GM19438 (cell line): ENCODE results near the gene TBC1D22A.

Source experiments
- ATAC-seq: cut with Tn5 transposase; IDR thresholded peaks from one replicate; pipeline ENCODE4 v1.9.1; 2021; ENCODE audit warnings: low read depth; ENCODE audit not compliant: unreplicated experiment

TBC1D22A gene

DNA sequence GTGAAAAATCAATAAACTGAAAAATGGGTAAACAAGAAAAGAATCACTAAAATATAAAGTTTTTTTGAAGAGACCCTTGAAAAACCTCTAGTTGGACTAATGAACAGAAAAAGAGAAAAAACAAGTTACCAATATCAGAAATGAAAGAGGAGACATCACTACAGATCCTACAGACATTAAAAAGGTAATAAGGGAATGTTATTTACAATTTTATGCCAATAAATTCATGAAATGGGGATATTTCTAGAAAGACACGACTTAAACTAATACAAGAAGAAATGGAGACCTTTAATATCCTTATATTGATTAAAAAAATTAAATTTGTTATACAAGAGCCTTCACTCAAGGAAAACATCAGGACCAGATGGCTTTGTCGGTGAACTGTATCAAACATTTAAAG, 109.4 kb downstream of the TBC1D22A start:
- no peak for ATAC-seq

DNA sequence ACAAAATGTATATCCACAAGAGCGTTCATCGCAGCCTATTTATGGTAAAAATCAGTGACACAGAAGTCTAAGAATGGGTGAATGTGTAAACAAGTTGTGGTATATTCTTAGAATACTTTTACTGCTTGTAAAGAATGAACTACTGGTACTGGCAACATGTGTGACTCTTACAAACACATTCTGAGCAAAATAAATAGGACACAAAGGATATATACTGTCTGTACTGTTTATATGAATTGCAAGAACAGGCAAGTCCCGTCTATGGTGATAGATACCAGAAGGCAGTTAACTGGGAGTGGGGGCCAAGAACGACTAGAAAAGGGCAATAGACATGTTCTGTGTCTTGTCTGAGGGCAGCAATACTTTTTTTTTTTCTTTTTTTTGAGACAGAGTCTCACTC, 112.6 kb downstream of the TBC1D22A start:
- no peak for ATAC-seq

DNA sequence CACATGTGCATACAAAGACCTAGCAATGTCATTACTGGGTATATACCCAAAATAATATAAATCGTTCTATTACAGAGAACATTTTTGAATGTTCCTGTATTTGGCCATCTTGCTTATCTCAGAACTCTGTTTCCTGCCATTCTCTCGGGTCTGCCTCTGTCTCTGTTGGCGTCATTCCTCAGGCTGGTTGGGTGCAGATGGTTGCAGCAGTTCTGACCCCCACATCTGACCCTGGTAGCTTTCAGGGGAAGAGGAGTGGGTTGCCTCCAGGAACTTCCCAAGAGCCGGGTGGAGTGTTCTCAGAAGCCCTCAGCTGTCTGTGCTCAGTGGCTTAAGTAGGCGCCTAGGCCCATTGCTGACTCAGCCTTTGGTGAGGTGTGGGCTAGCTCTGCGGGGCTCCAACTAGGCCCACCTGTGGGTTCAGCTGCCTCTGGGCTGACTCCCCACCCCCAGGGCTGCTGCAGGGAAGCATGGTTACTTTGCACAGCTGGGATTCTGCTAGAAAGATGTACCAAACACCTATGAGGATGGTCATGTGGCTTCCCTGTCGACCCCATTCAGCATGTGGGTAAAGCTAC, 114.0 kb downstream of the TBC1D22A start:
- no peak for ATAC-seq

DNA sequence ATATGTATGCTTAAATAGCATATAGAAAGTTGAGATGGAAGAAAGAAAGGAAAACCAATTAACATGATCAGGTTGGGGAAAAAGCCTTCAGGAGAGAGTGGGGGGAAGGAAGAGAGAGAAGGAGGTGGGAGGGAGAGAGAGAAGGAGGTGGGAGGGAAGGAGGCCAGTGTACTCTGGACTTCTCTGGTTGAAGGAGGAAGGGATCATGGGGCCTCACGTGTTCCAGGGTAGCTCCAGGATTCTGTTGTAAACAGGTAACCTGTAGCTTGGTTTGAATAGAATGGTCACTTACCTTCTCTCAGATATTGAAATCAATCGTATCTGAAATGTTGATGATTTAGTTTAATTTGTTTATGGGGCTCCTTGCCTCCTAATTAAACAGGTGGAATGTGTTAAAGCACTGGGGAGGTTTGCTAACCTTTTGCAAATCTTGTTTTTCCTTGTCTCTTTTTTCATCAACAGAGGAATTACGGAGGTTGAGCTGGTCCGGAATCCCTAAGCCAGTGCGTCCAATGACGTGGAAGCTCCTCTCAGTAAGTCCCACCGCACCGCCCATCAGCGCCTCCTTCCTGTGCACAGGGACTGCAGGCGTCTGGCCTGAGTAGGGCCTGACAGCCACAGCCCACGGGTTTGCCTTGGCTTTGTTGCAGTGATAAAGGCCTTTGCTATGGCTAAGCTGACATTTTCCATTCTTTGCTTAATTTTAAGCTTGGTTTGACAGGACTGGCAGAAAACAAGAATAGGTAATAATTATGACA, 115.9 kb downstream of the TBC1D22A start:
- no peak for ATAC-seq

DNA sequence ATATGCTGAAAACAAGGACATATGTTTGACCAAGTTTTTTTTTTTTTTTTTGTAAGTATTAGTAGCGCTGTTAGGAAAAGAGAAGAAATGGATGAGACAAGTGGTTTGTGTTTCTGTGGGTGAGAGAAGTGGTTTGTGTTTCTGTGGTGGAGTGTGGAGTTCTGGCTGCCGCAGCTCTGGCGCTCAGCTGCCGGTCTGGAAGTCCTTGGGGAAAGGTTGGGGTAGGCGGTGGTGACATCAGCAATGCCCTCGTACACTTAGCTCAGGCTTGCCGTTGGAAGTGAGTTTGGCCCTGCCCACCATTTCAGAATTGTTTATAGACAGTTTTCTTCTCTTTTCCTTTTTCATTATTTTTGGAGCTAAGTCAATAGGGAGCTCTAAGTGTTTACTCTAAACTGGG, 116.6 kb downstream of the TBC1D22A start:
- no peak for ATAC-seq

DNA sequence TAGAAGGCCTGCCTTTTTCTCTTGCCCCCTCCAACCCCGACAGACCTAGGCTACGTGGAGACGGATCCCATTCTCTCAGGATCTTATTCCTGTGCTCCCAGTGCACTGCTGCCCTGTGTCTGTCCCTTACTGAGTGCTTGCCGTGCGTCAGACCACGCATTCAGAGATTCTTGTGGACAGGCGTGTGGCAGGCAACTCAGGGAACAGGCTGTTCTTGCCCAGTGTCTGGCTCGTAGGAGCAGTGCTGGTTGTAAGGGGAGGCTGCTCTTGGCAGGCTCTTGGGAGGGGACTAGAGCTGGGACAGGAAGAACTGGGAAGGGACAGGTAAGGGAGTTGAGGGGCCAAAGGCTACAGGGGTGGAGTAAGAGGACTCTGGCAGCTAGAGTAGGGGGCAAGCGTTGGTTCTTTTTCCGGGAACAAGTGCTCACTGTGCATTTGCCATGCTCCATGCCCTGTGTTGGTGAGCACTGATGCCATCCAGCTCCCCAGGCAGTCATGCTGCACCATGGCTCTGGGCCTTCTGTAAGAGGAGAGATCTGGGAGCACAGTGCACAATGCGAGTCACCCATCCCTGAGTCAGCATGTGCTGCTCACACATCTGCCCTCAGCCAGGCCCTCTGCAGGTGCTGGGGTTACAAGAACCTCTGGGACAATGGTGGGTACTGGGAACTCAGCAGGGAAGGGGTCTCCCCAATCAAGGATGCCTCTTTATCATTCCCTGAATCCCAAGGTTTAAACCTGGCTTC, 119.1 kb downstream of the TBC1D22A start:
- ATAC-seq, result no peak

DNA sequence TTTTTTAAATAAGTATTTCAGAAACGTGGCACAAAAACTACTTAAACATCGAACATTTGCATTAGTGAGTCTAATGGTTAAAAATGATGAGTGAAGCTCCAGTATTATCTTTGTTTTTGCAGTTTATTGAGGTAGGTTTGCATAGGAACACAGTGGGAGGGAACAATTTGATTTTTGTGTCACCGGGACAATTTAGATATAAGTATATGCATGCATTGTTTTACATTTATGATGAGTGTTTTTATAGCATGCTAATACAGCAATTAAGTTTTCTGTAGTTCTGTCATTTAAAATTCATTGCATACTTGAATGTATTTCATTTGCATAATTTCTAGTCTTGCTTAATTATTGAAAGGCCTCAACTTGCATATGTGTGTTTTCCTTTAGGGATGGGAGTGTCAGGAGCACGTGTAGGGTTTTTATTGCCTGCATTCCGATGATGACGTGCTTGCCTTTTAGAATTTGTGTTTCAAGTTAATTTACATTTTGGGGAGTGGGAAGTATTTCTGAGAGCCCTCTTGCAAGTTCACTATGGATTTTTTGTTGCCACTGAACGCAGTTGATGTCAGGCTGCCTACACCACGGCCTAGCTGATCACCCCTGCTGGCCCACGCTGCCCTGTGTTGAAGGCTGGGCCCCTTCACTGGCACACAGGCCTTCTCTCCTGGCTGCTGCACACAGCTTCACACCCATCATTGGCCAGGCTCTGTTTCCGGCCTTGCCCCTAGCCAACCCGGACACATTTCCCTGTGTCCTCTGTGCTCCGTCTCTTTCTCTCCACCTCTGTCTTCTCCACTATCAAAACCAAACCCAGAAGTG, 120.9 kb downstream of the TBC1D22A start:
- no peak for ATAC-seq

DNA sequence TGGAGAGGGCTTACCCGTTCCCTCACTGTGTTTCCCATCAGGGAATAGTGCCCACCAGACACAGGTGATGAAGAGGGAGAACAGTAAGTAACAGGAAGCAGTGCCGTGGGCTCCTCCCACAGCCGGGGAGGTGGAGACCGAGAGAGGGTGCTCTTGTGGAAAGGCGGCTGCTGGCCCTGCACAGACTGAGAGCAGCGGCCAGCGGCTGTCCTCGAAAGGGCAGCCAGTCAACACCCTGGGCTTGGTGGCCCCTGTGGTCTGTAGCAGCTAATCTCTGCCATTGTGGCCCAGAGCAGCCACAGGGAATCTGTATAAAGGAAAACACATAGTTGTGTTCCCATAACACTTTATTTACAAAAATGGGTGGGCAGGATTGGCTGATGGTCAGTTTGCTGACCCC, 121.9 kb downstream of the TBC1D22A start:
- no peak for ATAC-seq

DNA sequence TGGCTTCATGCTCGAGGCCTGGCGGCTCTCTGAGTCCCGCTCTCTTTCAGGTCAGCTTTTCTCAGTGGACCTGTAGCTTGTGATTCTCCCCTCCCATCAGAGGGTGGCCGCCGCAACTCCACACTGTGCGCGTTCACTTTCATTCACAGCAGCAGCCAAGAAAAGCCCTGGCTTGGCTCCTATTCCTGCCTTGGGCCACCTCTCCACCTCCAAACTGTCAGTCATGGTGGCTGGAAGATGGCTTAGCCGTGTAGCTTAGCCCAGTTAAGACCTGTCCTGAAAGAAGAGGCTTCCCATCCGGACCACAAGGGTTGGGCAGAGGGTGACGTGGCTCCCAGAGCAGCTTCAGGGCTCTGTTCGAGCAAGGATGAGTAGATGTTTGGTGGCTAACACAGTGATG, 125.5 kb downstream of the TBC1D22A start:
- no peak for ATAC-seq

DNA sequence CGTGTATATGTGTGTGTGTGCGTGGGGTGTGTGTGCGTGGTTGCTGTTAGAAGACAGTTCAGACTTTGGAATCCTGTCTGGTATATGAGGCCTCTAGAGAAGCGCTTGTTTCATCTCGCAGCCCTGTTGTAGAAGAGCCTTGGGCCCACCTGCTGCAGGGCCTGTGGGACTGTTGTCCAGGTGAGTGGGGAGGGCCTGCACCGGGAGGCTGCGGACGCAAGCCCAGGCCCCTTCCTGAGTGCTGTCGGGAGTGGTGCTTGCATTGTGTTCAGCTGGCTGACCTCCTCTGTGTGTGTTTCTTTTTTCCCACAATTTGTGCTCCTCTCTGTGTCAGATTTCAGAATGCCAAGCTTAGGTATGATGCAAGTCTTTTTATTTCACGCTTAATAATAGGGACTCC, 128.4 kb downstream of the TBC1D22A start:
- ATAC-seq, result no peak

DNA sequence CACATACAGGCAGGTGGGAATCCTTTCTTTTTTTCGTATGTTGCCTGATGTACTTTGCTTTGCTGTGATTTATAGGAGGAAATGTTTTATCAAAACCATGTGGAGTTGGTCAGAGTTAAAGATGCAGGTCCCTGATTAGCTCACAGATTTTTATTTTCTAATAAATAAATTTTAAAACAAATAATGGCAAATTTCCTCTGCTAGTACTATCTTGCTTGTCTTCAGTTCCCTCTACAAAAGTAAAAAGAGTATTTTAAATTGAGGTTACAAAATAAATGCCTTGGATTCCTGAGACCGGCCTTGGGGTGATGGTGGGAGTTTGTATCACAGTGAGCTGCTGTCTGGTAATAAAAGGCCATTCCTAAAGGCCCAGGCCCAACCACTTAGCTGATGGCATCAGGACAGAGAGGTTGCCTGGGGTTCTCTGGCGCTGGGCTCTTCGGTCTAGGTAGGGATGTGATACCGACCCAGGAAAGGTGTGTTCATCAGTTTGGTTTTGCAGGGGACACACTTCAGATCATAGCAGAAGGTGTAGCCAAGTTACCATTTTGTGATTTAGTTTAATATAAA, 129.0 kb downstream of the TBC1D22A start:
- ATAC-seq, result no peak

DNA sequence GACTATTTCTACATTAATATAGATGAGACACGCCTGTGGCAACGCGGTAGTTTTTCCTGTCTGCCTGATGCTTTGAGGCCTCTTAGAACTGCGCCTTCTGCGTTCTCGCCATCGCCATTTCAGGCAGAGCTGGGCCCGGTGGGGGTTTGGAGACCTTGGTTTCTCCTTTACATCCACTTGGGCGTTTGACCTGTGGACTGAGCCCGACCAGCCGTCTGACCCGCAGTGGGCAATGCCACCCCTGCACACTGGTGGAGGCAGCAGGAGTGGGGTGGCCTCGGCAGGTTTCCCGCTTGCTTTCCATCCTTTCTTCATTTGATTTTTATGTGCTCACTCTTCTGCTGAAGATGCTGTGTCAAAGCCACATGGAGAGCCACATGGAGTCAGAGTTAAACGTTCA, 130.4 kb downstream of the TBC1D22A start:
- ATAC-seq, result no peak

DNA sequence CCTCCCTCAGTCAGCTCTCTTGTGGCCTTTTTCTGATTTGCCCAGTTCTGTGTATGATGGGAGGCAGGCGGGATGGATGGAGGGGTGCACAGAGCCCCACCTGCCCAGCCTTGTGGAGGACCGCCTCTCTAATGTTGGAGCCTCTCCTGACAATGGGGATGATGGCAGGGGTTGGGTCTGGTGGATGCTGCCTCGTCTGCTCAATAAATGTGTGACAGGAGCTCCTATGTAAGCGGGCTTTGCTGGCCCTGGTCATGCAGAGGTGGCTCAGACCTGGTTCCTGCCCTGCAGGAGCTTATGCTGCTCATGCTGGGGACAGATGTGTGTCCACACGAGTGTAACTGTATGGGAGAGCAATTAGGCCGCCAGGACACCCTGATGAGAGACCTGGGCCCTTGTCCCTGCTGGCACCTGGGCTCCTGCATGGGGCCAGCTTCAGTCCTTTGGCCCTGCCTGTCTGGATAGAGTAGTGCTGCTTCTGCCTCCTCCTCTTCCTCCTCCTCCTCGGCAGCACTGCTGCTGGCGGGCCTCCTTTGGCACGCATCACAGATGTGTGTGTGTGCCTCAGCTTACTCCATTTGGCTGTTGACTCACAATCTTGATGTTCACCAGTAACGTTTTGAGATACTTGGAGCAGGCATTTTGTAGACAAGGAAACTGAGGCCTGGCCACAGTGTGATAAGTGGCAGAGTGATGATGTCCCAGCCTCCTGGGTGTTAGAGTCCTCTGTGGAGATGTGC, 131.0 kb downstream of the TBC1D22A start:
- ATAC-seq, result no peak

DNA sequence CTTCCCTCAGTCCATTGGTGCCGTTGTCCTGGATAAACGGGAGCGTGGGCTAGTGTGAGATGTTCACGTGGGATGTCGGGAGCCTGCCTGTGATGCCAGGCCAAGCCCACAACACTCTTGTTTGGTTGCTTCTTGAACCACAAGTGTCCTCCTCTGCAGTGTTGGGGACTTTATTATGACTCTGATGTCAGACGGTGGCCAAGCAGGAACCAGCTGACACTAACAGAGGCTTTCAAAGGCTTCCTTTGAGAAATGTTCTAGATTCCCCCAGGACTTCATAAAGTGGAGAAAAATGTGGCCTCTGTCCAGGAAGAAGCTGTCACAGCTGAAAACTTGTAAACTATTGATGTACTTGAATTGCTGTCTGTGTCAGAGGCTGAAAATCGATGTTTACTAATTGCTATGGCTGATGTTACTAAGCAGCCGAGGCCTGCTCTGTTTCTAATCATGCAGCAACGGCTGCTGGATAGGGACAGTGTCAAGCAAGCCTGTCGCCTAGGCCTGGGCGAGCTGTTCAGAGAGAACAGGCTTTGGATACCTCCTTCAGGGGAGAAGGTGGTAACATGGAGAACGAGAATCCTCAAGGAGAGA, 131.7 kb downstream of the TBC1D22A start:
- ATAC-seq, result no peak

DNA sequence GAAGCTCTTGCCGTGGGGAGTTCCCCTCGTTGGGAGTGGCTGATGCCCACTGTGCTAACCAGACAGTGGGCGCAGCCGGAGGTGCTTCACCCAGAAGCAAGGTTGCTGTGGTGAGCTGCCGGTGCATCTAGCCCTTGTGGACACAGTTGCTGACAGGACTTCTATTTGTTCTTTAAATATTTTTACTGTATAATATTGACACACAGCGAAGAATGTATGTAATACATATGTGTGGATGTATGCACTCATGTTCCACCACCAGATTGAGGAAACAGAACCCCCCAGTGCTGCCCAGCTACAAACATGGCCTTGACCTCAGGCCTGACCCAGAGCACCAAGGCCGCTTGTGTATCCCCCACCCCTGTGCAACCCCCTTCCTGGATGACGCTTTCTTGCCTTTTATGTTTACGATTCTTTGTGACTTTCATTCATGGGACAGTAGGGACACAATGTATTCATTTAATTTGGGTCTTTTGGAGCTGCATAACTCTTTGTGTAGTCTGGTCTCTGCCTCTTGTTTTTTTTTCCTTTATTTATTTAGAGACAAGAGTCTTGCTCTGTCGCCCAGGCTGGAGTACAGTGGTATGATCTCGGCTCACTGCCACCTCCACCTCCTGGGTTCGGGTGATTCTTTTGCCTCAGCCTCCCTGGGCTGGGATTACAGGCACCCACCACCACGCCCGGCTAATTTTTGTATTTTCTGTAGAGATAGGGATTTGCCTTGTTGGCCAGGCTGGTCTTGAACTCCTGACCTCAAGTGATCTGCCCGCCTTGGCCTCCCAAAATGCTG, 132.6 kb downstream of the TBC1D22A start:
- ATAC-seq, result no peak

DNA sequence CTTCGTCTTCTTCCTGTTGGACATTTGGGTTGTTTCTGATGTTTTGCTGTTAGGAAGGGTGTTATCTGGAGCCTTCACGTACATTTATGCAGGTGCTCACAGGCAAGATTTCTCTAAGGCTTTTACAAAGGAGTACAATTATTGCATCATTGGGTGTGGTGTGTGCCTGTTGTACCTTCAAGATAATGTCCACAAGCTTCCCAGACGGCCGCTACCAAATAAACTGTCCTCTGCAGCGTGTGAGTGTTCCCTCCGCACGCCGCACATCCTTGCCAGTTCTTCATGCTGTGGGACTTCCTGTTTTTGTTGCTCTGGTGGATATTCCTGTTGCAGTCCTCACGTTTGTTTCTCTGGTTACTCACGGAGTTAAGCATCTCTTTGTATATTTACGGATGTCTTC, 133.3 kb downstream of the TBC1D22A start:
- no peak for ATAC-seq

DNA sequence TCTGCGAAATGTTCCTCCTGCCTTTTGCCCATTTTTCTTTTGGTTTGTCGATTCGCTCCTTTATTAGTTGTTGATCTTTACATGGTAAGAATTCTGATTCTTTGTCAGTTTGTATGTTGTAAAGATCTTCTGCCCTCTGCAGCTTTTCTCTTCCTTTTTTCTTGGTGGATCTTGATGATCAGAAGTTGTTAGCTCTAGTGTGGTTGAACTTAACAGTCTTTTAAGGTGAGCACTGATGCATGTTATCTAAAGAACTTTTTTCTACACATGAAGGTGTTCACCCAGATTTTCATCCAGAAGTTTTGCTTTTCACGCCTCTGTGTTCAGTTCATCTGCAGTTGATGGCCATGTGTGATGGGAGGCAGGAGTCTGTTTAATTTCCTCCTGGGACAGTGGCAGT, 133.7 kb downstream of the TBC1D22A start:
- no peak for ATAC-seq

DNA sequence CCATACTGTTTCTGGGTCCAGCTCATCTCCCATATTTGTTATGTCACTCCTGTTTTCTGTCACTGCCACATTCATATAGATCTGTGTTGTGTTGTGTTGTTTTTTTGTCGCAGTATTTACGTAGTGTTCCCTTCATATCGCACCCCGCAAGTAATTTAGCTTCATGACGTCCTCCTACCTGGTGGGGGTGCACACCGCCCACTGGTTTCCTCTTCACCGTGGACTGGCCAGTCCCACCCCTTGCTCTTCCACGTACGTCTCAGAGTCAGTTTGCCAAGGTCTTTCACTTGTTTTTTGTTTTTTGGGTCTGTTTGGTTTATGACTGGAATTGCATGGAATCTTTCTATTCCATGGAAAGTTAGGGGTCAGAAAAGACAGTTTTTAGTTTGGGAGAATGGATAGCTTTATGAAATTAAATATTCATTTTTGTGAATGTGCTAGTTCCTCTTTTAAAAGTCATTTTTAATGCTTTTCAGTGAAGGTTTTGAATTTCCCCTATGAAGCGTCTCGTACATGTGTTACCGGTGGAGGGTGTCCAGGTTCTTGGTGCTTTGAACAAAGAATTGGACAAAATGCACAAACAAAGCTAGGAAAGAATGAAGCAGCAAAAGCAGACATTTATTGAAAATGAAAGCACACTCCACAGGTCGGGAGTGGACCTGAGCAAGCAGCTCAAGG, 134.3 kb downstream of the TBC1D22A start:
- no peak for ATAC-seq
